Measurements from ENCODE around the gene UBTF.

UBTF gene

DNA sequence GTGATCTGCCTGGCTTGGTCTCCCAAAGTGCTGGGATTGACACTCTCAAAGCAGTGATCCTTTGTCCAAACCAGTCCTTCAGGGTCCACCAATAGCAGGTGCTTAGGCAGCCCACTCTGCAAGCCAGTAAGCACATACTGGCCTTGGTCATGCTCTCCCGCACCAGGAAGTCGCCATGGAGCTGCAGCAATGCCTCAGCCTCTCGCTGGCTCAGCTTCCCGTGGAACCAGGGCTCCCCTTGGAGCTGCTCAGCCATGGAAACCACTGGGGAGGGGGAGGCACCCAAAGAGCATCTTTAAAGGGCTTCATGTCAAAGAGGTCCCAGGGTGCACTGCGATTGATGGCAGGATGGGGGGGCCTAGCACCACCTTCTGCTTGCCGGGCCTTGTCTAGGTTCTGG is 9.6 kb upstream of the UBTF start:
- Histone ChIP-seq H3K27me3 (replicated peaks; ENCODE audit: insufficient read depth, low read length) (no peaks in the 10 kb centered on the region), H3K79me2 (ENCODE audit: low read length) (no peaks in the 10 kb centered on the region), H2AFZ (ENCODE audit: low read length) (no peak overlapping the region), H3K9ac (ENCODE audit: low read length) (no peak overlapping the region), H3K27ac (ENCODE audit: low read length) (no peak overlapping the region), H3K9me3 (replicated peaks; ENCODE audit: insufficient read depth, low read length) (no peaks in the 10 kb centered on the region), H3K4me1 (ENCODE audit: low read length) (no peaks in the 10 kb centered on the region), H3F3A (ENCODE audit: insufficient read depth, low read length) (no peaks in the 10 kb centered on the region), H3K9me2 (replicated peaks; ENCODE audit: insufficient read depth, low read length) (no peaks in the 10 kb centered on the region), H3K4me2 (ENCODE audit: low read depth, low read length) (no peak overlapping the region), H4K20me1 (ENCODE audit: insufficient read depth, low read length) (no peaks in the 10 kb centered on the region), H3K36me3 (replicated peaks; ENCODE audit: insufficient read depth, low read length) (no peaks in the 10 kb centered on the region), H3K4me3 (ENCODE audit: low read length) (no peak overlapping the region)
- TF ChIP-seq CTCF (IDR thresholded peaks at IDR 0.05; ENCODE audit: low read length), result no peak
- no peak for TF ChIP-seq EZH2 (optimal IDR thresholded peaks at IDR 0.05; ENCODE audit: low read depth, low read length)
- no peak for TF ChIP-seq EZH2phosphoT487 (IDR thresholded peaks at IDR 0.05; ENCODE audit: low read length)
- DNase-seq, result no peak

DNA sequence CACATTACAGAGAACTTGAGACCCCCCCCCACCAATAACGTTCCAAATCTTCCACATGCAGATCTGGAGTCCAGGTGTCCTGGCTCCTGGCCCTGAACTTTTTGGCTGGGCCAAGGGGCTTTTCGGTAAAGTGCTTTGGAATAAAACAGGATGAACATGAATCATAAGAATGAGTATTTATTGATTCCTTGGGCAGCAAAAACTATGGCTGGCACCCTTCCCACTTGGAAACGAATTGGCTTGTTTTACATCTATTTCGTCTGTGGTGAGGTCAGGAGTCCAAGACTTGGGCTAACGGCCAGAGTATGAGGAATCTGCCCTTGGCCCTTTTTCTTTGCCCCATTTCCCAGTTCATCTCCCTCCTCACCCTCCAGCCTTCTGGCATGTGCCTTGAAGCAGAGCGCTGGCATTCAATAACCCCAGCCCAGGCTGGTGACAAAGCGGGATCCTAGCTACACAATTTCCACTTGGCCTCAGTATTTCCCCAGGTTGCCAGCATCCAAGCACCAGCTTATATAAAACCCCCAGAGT is 4.1 kb upstream of the UBTF start:
- Histone ChIP-seq H3K9me3 (replicated peaks; ENCODE audit: insufficient read depth, low read length) (no peaks in the 10 kb centered on the region), H3K9me2 (replicated peaks; ENCODE audit: insufficient read depth, low read length) (no peaks in the 10 kb centered on the region), H4K20me1 (ENCODE audit: insufficient read depth, low read length) (no peaks in the 10 kb centered on the region), H2AFZ (ENCODE audit: low read length) (no peak overlapping the region), H3K27me3 (replicated peaks; ENCODE audit: insufficient read depth, low read length) (no peaks in the 10 kb centered on the region), H3K4me2 (ENCODE audit: low read depth, low read length) (no peak overlapping the region), H3K4me3 (ENCODE audit: low read length) (no peak overlapping the region), H3F3A (ENCODE audit: insufficient read depth, low read length) (peaks cover 17% of the 10 kb centered on the region; the same call in 1 of the 2 replicates), H3K4me1 (ENCODE audit: low read length) (no peaks in the 10 kb centered on the region), H3K36me3 (replicated peaks; ENCODE audit: insufficient read depth, low read length) (no peaks in the 10 kb centered on the region), H3K9ac (ENCODE audit: low read length) (no peak overlapping the region), H3K79me2 (ENCODE audit: low read length) (peaks cover 19% of the 10 kb centered on the region), H3K27ac (ENCODE audit: low read length) (no peak overlapping the region)
- TF ChIP-seq EZH2phosphoT487 (IDR thresholded peaks at IDR 0.05; ENCODE audit: low read length) (no peak), CTCF (IDR thresholded peaks at IDR 0.05; ENCODE audit: low read length) (no peak), EZH2 (optimal IDR thresholded peaks at IDR 0.05; ENCODE audit: low read depth, low read length) (no peak)
- no peak for DNase-seq

- H3K4me3 ChIP-seq (ENCODE audit: low read length), result peak overlapping the region; percentile 86
- peak overlapping the region; percentile 99 for H3K4me2 ChIP-seq (ENCODE audit: low read depth, low read length)
- H3K36me3 ChIP-seq (replicated peaks; ENCODE audit: insufficient read depth, low read length), result no peaks in the 10 kb centered on the region
- no peak overlapping the region; the same call in 1 of the 2 replicates for H3K27ac ChIP-seq (ENCODE audit: low read length)
- no peak for TF ChIP-seq EZH2 (optimal IDR thresholded peaks at IDR 0.05; ENCODE audit: low read depth, low read length)
- peak; percentile 24 for TF ChIP-seq CTCF (IDR thresholded peaks at IDR 0.05; ENCODE audit: low read length)
- TF ChIP-seq EZH2phosphoT487 (IDR thresholded peaks at IDR 0.05; ENCODE audit: low read length), result no peak
- no peaks in the 10 kb centered on the region; the same call in 1 of the 2 replicates for H3K4me1 ChIP-seq (ENCODE audit: low read length)
- peak overlapping the region; percentile 72; the same call in 1 of the 2 replicates for H3K9ac ChIP-seq (ENCODE audit: low read length)
- no peaks in the 10 kb centered on the region for H3K27me3 ChIP-seq (replicated peaks; ENCODE audit: insufficient read depth, low read length)
- peaks cover 29% of the 10 kb centered on the region for H3K79me2 ChIP-seq (ENCODE audit: low read length)
- H2AFZ ChIP-seq (ENCODE audit: low read length), result peak overlapping the region; percentile 91
- no peaks in the 10 kb centered on the region for H3K9me2 ChIP-seq (replicated peaks; ENCODE audit: insufficient read depth, low read length)
- H3K9me3 ChIP-seq (replicated peaks; ENCODE audit: insufficient read depth, low read length), result no peaks in the 10 kb centered on the region
- no peaks in the 10 kb centered on the region for H4K20me1 ChIP-seq (ENCODE audit: insufficient read depth, low read length)
- H3F3A ChIP-seq (ENCODE audit: insufficient read depth, low read length), result peaks cover 24% of the 10 kb centered on the region; the same call in 1 of the 2 replicates
- DNase-seq, result peak; percentile 50
Observed at GRCh38 chr17:44222112-44222869, 2.8 kb upstream of the UBTF start.

Measured in MM.1S (cell line).